GM12891 (cell line): ENCODE results near the gene GASK1A.

Source experiments
- POLR2A ChIP-seq: IDR thresholded peaks from 2 replicates; pipeline ENCODE4 v1.6.1; 2011; ENCODE audit warnings: low read depth, low read length, control low read depth
- POLR2AphosphoS5 ChIP-seq: IDR thresholded peaks from 2 replicates; pipeline ENCODE4 v1.6.1; 2011; ENCODE audit warnings: low read depth, low read length, control low read depth
- SPI1 ChIP-seq: IDR thresholded peaks from 2 replicates; pipeline ENCODE4 v1.6.1; 2011; ENCODE audit warnings: low read depth, low read length, control low read depth

- no peak for TF ChIP-seq POLR2AphosphoS5
- no peak for TF ChIP-seq POLR2A
- no peak for TF ChIP-seq SPI1
Observed at GRCh38 chr3:43079536-43080332, 100.6 kb downstream of the GASK1A start.
